GM23338 (cell line): Measurements from ENCODE around the gene NAT14. TPM values are rescaled to one million over a fixed set of nuclear protein-coding genes. Genes with fewer than 3 reads are reported as not detected.

Source experiments
- ATAC-seq: fragments of 200-7000 bp; cut with Tn5 transposase; 3 replicates; pipeline ENCODE4 v1.9.1; 2020
- DNase-seq: peaks from one replicate; pipeline ENCODE4 v3.0.0-alpha.2; 2015; ENCODE audit warnings: low spot score
- H2AFZ ChIP-seq: fragments of 200-600 bp; sonication (generic); 2 replicates; pipeline ENCODE4 v1.8.0; 2016; ENCODE audit warnings: antibody characterized with exemption, mild to moderate bottlenecking, moderate library complexity
- H3F3A ChIP-seq: fragments of 200-600 bp; sonication (generic); replicated peaks from 2 replicates; pipeline ENCODE4 v1.8.0; 2017; ENCODE audit warnings: antibody characterized with exemption, mixed run types, low read depth
- H3K27ac ChIP-seq: fragments of 200-600 bp; sonication (generic); 2 replicates; pipeline ENCODE4 v1.6.1; 2016; ENCODE audit warnings: low read depth
- H3K27me3 ChIP-seq: fragments of 200-600 bp; sonication (generic); 2 replicates; pipeline ENCODE4 v1.8.0; 2016; ENCODE audit warnings: mild to moderate bottlenecking, mixed run types, moderate library complexity; ENCODE audit not compliant: insufficient read depth
- H3K36me3 ChIP-seq: fragments of 200-600 bp; sonication (generic); 2 replicates; pipeline ENCODE4 v1.8.0; 2016; ENCODE audit warnings: mild to moderate bottlenecking; ENCODE audit not compliant: insufficient read depth
- H3K4me1 ChIP-seq: fragments of 200-600 bp; sonication (generic); 2 replicates; pipeline ENCODE4 v1.8.0; 2016; ENCODE audit warnings: mild to moderate bottlenecking, moderate library complexity; ENCODE audit not compliant: insufficient read depth
- H3K4me2 ChIP-seq: fragments of 200-600 bp; sonication (generic); 2 replicates; pipeline ENCODE4 v1.7.1; 2017; ENCODE audit warnings: mixed run types
- H3K4me3 ChIP-seq: fragments of 200-600 bp; sonication (generic); 2 replicates; pipeline ENCODE4 v1.6.1; 2016; ENCODE audit warnings: mixed run types
- H3K79me2 ChIP-seq: fragments of 200-600 bp; sonication (generic); replicated peaks from 2 replicates; pipeline ENCODE4 v1.8.0; 2017; ENCODE audit warnings: mild to moderate bottlenecking; ENCODE audit not compliant: insufficient read depth
- H3K9me2 ChIP-seq: fragments of 200-600 bp; sonication (generic); 2 replicates; pipeline ENCODE4 v1.8.0; 2017; ENCODE audit not compliant: insufficient read depth
- H4K20me1 ChIP-seq: fragments of 200-600 bp; sonication (generic); replicated peaks from 2 replicates; pipeline ENCODE4 v1.8.0; 2017; ENCODE audit warnings: mild to moderate bottlenecking; ENCODE audit not compliant: insufficient read depth
- H3K27ac Mint-ChIP-seq: 2 replicates; pipeline ENCODE4 v1.8.0; 2020; ENCODE audit warnings: inconsistent platforms, mild to moderate bottlenecking, moderate library complexity, mixed read lengths
- H3K27me3 Mint-ChIP-seq: 3 replicates; pipeline ENCODE4 v1.8.0; 2022; ENCODE audit warnings: low read depth, mild to moderate bottlenecking, moderate library complexity, mixed read lengths, inconsistent platforms; ENCODE audit not compliant: insufficient read depth, poor library complexity
- H3K36me3 Mint-ChIP-seq: 3 replicates; pipeline ENCODE4 v1.8.0; 2021; ENCODE audit warnings: low read depth, mild to moderate bottlenecking, inconsistent platforms, moderate library complexity, mixed read lengths
- H3K4me1 Mint-ChIP-seq: 3 replicates; pipeline ENCODE4 v1.8.0; 2020; ENCODE audit warnings: mild to moderate bottlenecking, inconsistent platforms, mixed read lengths
- H3K4me3 Mint-ChIP-seq: 3 replicates; pipeline ENCODE4 v1.8.0; 2021; ENCODE audit warnings: moderate library complexity, mild to moderate bottlenecking, inconsistent platforms, mixed read lengths
- H3K9me3 Mint-ChIP-seq: 3 replicates; pipeline ENCODE4 v1.8.0; 2020; ENCODE audit warnings: moderate library complexity, mild to moderate bottlenecking, inconsistent platforms, mixed read lengths
- CTCF ChIP-seq, 2 experiments: fragments of 200-600 bp in 1 of 2; sonication (generic) in 1 of 2; conservative IDR thresholded peaks; 2 replicates each; pipeline versions ENCODE4 v1.5.1 to v1.6.1; 2016 to 2017; ENCODE audit warnings: antibody characterized with exemption in 2 of 2, low read depth in 2 of 2, mild to moderate bottlenecking in 2 of 2, moderate library complexity in 1 of 2
- EZH2 ChIP-seq: fragments of 200-600 bp; sonication (generic); IDR thresholded peaks from one replicate; pipeline ENCODE4 v1.8.0; 2017; ENCODE audit warnings: antibody characterized with exemption, mild to moderate bottlenecking, low read depth; ENCODE audit not compliant: unreplicated experiment
- EZH2phosphoT487 ChIP-seq: fragments of 200-600 bp; sonication (generic); IDR thresholded peaks from one replicate; pipeline ENCODE4 v1.8.1; 2018; ENCODE audit warnings: antibody characterized with exemption; ENCODE audit not compliant: unreplicated experiment
- NANOG ChIP-seq: IDR thresholded peaks from 2 replicates; pipeline ENCODE4 v1.6.1; 2016; ENCODE audit warnings: antibody characterized with exemption, borderline replicate concordance
- POLR2AphosphoS5 ChIP-seq: IDR thresholded peaks from 2 replicates; pipeline ENCODE4 v1.6.1; 2016; ENCODE audit warnings: antibody characterized with exemption, low read depth
- REST ChIP-seq: IDR thresholded peaks from one replicate; pipeline ENCODE4 v1.6.1; 2018; ENCODE audit warnings: antibody characterized with exemption; ENCODE audit not compliant: unreplicated experiment
- STAT1 ChIP-seq: IDR thresholded peaks from one replicate; pipeline ENCODE4 v1.6.1; 2016; ENCODE audit warnings: antibody characterized with exemption; ENCODE audit not compliant: unreplicated experiment
- ZNF114 ChIP-seq: fragments of 250-450 bp; sonication (Bioruptor Pico); IDR thresholded peaks from 2 replicates; pipeline ENCODE4 v1.5.0; 2020; ENCODE audit warnings: mild to moderate bottlenecking, moderate library complexity
- ZNF331 ChIP-seq: fragments of 250-450 bp; sonication (Bioruptor Pico); IDR thresholded peaks from 2 replicates; pipeline ENCODE4 v1.5.0; 2020; ENCODE audit warnings: low read depth, mild to moderate bottlenecking, moderate library complexity
- ZNF462 ChIP-seq: fragments of 250-450 bp; sonication (Bioruptor Pico); IDR thresholded peaks from 2 replicates; pipeline ENCODE4 v1.5.0; 2020; ENCODE audit warnings: mild to moderate bottlenecking, moderate library complexity
- polyA plus RNA-seq: library from polyadenylated mRNA; unstranded; fragments of >200 nt; fragmentation: Nextera tagmentation; extraction: Ambion mirVana; gene quantifications from 2 replicates; pipeline ENCODE4 v1.2.1, GENCODE V29; 2016
- total RNA-seq: library from RNA; depleted of rRNA; stranded (reverse); fragments of >200 nt; shearing (Covaris generic); gene quantifications from 2 replicates; pipeline ENCODE4 v1.2.3, GENCODE V29; 2014

Gene NAT14
- total and polyA plus RNA-seq, 2 experiments from 2014 or later: 27.8 to 39.6 TPM

GRCh38 chr19:55490478-55491432 is 5.8 kb downstream of the NAT14 start:
- Histone ChIP-seq H3K4me1 (peaks cover 12% of the 10 kb centered on the region; the same call in 1 of the 2 replicates), H3K79me2 (no peaks in the 10 kb centered on the region), H3F3A (peaks cover 10% of the 10 kb centered on the region), H2AFZ (no peak overlapping the region), H3K4me3 (no peak overlapping the region), H3K27ac (no peak overlapping the region), H3K36me3 (no peaks in the 10 kb centered on the region), H3K27me3 (no peaks in the 10 kb centered on the region), H3K9me2 (no peaks in the 10 kb centered on the region), H3K4me2 (no peak overlapping the region), H4K20me1 (no peaks in the 10 kb centered on the region)
- TF ChIP-seq REST (no peak), ZNF114 (CRISPR knock-in tag) (no peak), STAT1 (no peak), ZNF331 (CRISPR knock-in tag) (no peak), POLR2AphosphoS5 (no peak), ZNF462 (no peak), EZH2 (no peak), NANOG (no peak), EZH2phosphoT487 (no peak), CTCF (conservative IDR thresholded peaks at IDR 0.05; ENCODE audit: low read depth in 2 of 2) (no peak)
- Mint-ChIP-seq H3K4me1 (peaks cover 28% of the 10 kb centered on the region), H3K4me3 (no peak overlapping the region), H3K9me3 (no peaks in the 10 kb centered on the region; the same call in 2 of the 3 replicates), H3K27ac (no peak overlapping the region), H3K27me3 (peaks cover 12% of the 10 kb centered on the region), H3K36me3 (no peaks in the 10 kb centered on the region; the same call in 2 of the 3 replicates)
- DNase-seq (no peak), ATAC-seq (no peak)
